K562 (cell line): ENCODE data around the gene PITPNC1.

ENCODE experiments used
- BCL6 ChIP-seq: fragments of 250-450 bp; sonication (Bioruptor Pico); IDR thresholded peaks from 2 replicates; pipeline ENCODE4 v1.4.0; 2020
- CBX8 ChIP-seq: fragments of 200-600 bp; sonication (generic); IDR thresholded peaks from 2 replicates; pipeline ENCODE4 v1.6.1; 2012; ENCODE audit warnings: borderline replicate concordance, mixed run types, low read depth, mild to moderate bottlenecking, moderate library complexity, mixed read lengths, low read length, control low read depth, inconsistent platforms; ENCODE audit not compliant: poor library complexity, severe bottlenecking; ENCODE audit errors: extremely low read depth
- CREB3 ChIP-seq: fragments of 450-650 bp; conservative IDR thresholded peaks from 2 replicates; pipeline ENCODE4 v1.6.1; 2016; ENCODE audit warnings: missing genetic modification characterization, low read depth, mild to moderate bottlenecking, missing compliant biosample characterization, moderate library complexity
- JUND ChIP-seq, 2 experiments: IDR thresholded peaks; 2 replicates in 1 of 2; 3 replicates in 1 of 2; pipeline ENCODE4 v1.6.1; 2011; ENCODE audit warnings: borderline replicate concordance in 2 of 2, low read depth in 2 of 2, low read length in 2 of 2, improper control_type of control experiment in 1 of 2, missing biosample characterization in 1 of 2, missing genetic modification characterization in 1 of 2, missing genetic modification reagents in 1 of 2
- KLF10 ChIP-seq: fragments of 250-450 bp; sonication (Bioruptor Pico); IDR thresholded peaks from 2 replicates; pipeline ENCODE4 v1.6.1; 2021; ENCODE audit warnings: matching md5 sums
- NR2F6 ChIP-seq: fragments of 450-650 bp; formaldehyde crosslinking; IDR thresholded peaks from 2 replicates; pipeline ENCODE4 v1.4.0; 2020; ENCODE audit warnings: mild to moderate bottlenecking
- SNAPC5 ChIP-seq: fragments of 250-450 bp; sonication (Bioruptor Pico); IDR thresholded peaks from 2 replicates; pipeline ENCODE4 v1.8.0; 2021; ENCODE audit warnings: moderate library complexity, mild to moderate bottlenecking, inconsistent platforms
- ZNF217 ChIP-seq: sonication (generic); formaldehyde crosslinking; IDR thresholded peaks from 2 replicates; pipeline ENCODE4 v1.8.0; 2022; ENCODE audit warnings: mild to moderate bottlenecking, missing genetic modification reagents
- TF ChIP-seq, protein P1 (sequence below): sonication (generic); formaldehyde crosslinking; IDR thresholded peaks from 2 replicates; pipeline ENCODE4 v1.8.1; 2022; ENCODE audit warnings: missing genetic modification reagents
- TF ChIP-seq, protein P2 (sequence below): sonication (generic); formaldehyde crosslinking; IDR thresholded peaks from 2 replicates; pipeline ENCODE4 v1.9.0; 2022; ENCODE audit warnings: mild to moderate bottlenecking, missing genetic modification reagents
- TF ChIP-seq, protein P3 (sequence below): IDR thresholded peaks from 2 replicates; pipeline ENCODE4 v1.6.1; 2016; ENCODE audit warnings: missing genetic modification characterization, missing compliant biosample characterization

- no peak for TF ChIP-seq SNAPC5 (CRISPR knock-in tag)
- TF ChIP-seq, protein P1, sequence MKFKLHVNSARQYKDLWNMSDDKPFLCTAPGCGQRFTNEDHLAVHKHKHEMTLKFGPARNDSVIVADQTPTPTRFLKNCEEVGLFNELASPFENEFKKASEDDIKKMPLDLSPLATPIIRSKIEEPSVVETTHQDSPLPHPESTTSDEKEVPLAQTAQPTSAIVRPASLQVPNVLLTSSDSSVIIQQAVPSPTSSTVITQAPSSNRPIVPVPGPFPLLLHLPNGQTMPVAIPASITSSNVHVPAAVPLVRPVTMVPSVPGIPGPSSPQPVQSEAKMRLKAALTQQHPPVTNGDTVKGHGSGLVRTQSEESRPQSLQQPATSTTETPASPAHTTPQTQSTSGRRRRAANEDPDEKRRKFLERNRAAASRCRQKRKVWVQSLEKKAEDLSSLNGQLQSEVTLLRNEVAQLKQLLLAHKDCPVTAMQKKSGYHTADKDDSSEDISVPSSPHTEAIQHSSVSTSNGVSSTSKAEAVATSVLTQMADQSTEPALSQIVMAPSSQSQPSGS (CRISPR knock-in tag) = no peak
- TF ChIP-seq JUND (IDR thresholded peaks at IDR 0.05; ENCODE audit: borderline replicate concordance, low read depth, low read length) = no peak
- no peak for TF ChIP-seq JUND (tag; IDR thresholded peaks at IDR 0.05; ENCODE audit: borderline replicate concordance, low read depth, low read length)
- no peak for TF ChIP-seq CREB3 (tag)
- no peak for TF ChIP-seq ZNF217 (CRISPR knock-in tag)
- TF ChIP-seq, protein P2, sequence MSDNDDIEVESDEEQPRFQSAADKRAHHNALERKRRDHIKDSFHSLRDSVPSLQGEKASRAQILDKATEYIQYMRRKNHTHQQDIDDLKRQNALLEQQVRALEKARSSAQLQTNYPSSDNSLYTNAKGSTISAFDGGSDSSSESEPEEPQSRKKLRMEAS (CRISPR knock-in tag) = no peak
- TF ChIP-seq BCL6 (CRISPR knock-in tag) = no peak
- TF ChIP-seq, protein P3, sequence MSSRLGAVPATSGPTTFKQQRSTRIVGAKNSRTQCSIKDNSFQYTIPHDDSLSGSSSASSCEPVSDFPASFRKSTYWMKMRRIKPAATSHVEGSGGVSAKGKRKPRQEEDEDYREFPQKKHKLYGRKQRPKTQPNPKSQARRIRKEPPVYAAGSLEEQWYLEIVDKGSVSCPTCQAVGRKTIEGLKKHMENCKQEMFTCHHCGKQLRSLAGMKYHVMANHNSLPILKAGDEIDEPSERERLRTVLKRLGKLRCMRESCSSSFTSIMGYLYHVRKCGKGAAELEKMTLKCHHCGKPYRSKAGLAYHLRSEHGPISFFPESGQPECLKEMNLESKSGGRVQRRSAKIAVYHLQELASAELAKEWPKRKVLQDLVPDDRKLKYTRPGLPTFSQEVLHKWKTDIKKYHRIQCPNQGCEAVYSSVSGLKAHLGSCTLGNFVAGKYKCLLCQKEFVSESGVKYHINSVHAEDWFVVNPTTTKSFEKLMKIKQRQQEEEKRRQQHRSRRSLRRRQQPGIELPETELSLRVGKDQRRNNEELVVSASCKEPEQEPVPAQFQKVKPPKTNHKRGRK = no peak
- no peak for TF ChIP-seq NR2F6 (CRISPR knock-in tag)
- TF ChIP-seq KLF10 (CRISPR knock-in tag) = no peak
- TF ChIP-seq CBX8 = no peak
These were observed 36.3 kb downstream of the PITPNC1 start for GRCh38 chr17:67413388-67413787.
